DOHH2 (cell line): ENCODE data around the gene NHERF2.

ENCODE experiments used
- H3F3A ChIP-seq: fragments of 200-600 bp; sonication (generic), shearing (Covaris generic); 2 replicates; pipeline ENCODE4 v1.6.0; 2016; ENCODE audit warnings: antibody characterized with exemption, mild to moderate bottlenecking; ENCODE audit not compliant: control insufficient read depth, insufficient read depth
- H3K27ac ChIP-seq: fragments of 200-600 bp; sonication (generic); 2 replicates; pipeline ENCODE4 v1.5.1; 2014; ENCODE audit warnings: low read depth, mild to moderate bottlenecking, low read length, moderate library complexity
- H3K27me3 ChIP-seq: fragments of 200-600 bp; sonication (generic); 2 replicates; pipeline ENCODE4 v1.6.1; 2014; ENCODE audit warnings: mild to moderate bottlenecking, low read length, mixed read lengths; ENCODE audit not compliant: control insufficient read depth
- H3K36me3 ChIP-seq: fragments of 200-600 bp; sonication (generic); 2 replicates; pipeline ENCODE4 v1.6.1; 2014; ENCODE audit warnings: mild to moderate bottlenecking, low read length, moderate library complexity, mixed read lengths; ENCODE audit not compliant: control insufficient read depth
- H3K4me1 ChIP-seq: fragments of 200-600 bp; sonication (generic); 2 replicates; pipeline ENCODE4 v1.6.1; 2014; ENCODE audit warnings: mild to moderate bottlenecking, low read length, mixed read lengths; ENCODE audit not compliant: control insufficient read depth
- H3K4me2 ChIP-seq: fragments of 200-600 bp; sonication (generic); 2 replicates; pipeline ENCODE4 v1.6.0; 2014; ENCODE audit warnings: mild to moderate bottlenecking, low read length, moderate library complexity
- H3K4me3 ChIP-seq: fragments of 200-600 bp; sonication (generic); 2 replicates; pipeline ENCODE4 v1.5.1; 2014; ENCODE audit warnings: mild to moderate bottlenecking, low read length, mixed read lengths
- H3K79me2 ChIP-seq: fragments of 200-600 bp; sonication (generic); 2 replicates; pipeline ENCODE4 v1.6.1; 2014; ENCODE audit warnings: mild to moderate bottlenecking, low read length, mixed read lengths; ENCODE audit not compliant: control insufficient read depth
- H3K9me2 ChIP-seq: fragments of 200-600 bp; sonication (generic); replicated peaks from 2 replicates; pipeline ENCODE4 v1.6.1; 2014; ENCODE audit warnings: mild to moderate bottlenecking, low read length, mixed read lengths; ENCODE audit not compliant: control insufficient read depth
- H3K9me3 ChIP-seq: fragments of 200-600 bp; sonication (generic); 2 replicates; pipeline ENCODE4 v1.6.1; 2014; ENCODE audit warnings: antibody characterized with exemption, low read length, mixed read lengths; ENCODE audit not compliant: control insufficient read depth, insufficient read depth
- H4K20me1 ChIP-seq: fragments of 200-600 bp; sonication (generic); 2 replicates; pipeline ENCODE4 v1.6.0; 2014; ENCODE audit warnings: low read depth, mild to moderate bottlenecking, antibody characterized with exemption, low read length, moderate library complexity; ENCODE audit not compliant: control insufficient read depth, insufficient read depth
- EZH2phosphoT487 ChIP-seq: fragments of 200-600 bp; sonication (generic); IDR thresholded peaks from 2 replicates; pipeline ENCODE4 v1.6.1; 2017; ENCODE audit warnings: borderline replicate concordance, mild to moderate bottlenecking, antibody characterized with exemption, low read length, moderate library complexity, mixed read lengths
- TF ChIP-seq, protein P1 (sequence below): fragments of 200-600 bp; sonication (generic); IDR thresholded peaks from one replicate; pipeline ENCODE4 v1.5.1; 2014; ENCODE audit warnings: antibody characterized with exemption, mild to moderate bottlenecking, low read depth, low read length; ENCODE audit not compliant: poor library complexity, severe bottlenecking

Gene NHERF2

DNA sequence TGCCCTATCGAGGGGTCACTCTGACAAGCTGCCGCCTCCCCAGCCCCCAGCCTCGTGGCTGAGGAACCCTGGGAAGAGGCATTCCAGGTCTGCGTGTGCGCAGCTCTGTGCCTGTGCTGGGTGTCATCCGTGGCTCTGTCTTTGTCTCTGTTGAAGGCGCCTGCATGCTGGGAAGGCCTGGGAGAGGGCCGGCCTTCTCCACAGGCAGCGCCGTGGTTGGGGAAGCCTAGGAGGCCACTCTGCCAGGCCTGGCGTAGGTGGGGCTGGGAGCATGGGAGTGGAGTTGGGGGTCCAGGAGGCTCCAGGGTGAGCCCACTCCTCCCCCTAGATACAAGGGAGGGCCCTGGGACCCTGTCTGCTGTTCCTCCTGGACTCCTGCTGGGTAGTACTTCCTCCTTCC lies 3.3 kb downstream of the NHERF2 start:
- Histone ChIP-seq H3K4me2 (no peak overlapping the region), H3K4me3 (no peak overlapping the region), H4K20me1 (no peaks in the 10 kb centered on the region; the same call in 1 of the 2 replicates), H3K79me2 (no peaks in the 10 kb centered on the region), H3K27me3 (peaks cover 62% of the 10 kb centered on the region), H3K9me2 (no peaks in the 10 kb centered on the region), H3F3A (no peaks in the 10 kb centered on the region), H3K27ac (no peak overlapping the region), H3K9me3 (no peaks in the 10 kb centered on the region), H3K4me1 (peaks cover 7% of the 10 kb centered on the region; the same call in 1 of the 2 replicates), H3K36me3 (no peaks in the 10 kb centered on the region)
- no peak for TF ChIP-seq EZH2phosphoT487
- TF ChIP-seq, protein P1, sequence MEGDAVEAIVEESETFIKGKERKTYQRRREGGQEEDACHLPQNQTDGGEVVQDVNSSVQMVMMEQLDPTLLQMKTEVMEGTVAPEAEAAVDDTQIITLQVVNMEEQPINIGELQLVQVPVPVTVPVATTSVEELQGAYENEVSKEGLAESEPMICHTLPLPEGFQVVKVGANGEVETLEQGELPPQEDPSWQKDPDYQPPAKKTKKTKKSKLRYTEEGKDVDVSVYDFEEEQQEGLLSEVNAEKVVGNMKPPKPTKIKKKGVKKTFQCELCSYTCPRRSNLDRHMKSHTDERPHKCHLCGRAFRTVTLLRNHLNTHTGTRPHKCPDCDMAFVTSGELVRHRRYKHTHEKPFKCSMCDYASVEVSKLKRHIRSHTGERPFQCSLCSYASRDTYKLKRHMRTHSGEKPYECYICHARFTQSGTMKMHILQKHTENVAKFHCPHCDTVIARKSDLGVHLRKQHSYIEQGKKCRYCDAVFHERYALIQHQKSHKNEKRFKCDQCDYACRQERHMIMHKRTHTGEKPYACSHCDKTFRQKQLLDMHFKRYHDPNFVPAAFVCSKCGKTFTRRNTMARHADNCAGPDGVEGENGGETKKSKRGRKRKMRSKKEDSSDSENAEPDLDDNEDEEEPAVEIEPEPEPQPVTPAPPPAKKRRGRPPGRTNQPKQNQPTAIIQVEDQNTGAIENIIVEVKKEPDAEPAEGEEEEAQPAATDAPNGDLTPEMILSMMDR = no peak

GRCh38 chr16:2031081-2031577 lies 4.4 kb downstream of the NHERF2 start:
- H3K27me3 ChIP-seq = peaks cover 52% of the 10 kb centered on the region
- no peak overlapping the region for H3K4me2 ChIP-seq
- no peaks in the 10 kb centered on the region for H3K79me2 ChIP-seq
- no peaks in the 10 kb centered on the region for H3K36me3 ChIP-seq
- H3K4me3 ChIP-seq = no peak overlapping the region
- H3K27ac ChIP-seq = no peak overlapping the region
- H3K9me3 ChIP-seq = no peaks in the 10 kb centered on the region
- no peak for TF ChIP-seq EZH2phosphoT487
- TF ChIP-seq, protein P1 = no peak
- H3F3A ChIP-seq = no peaks in the 10 kb centered on the region
- H4K20me1 ChIP-seq = no peaks in the 10 kb centered on the region; the same call in 1 of the 2 replicates
- peaks cover 7% of the 10 kb centered on the region; the same call in 1 of the 2 replicates for H3K4me1 ChIP-seq
- no peaks in the 10 kb centered on the region for H3K9me2 ChIP-seq

DNA sequence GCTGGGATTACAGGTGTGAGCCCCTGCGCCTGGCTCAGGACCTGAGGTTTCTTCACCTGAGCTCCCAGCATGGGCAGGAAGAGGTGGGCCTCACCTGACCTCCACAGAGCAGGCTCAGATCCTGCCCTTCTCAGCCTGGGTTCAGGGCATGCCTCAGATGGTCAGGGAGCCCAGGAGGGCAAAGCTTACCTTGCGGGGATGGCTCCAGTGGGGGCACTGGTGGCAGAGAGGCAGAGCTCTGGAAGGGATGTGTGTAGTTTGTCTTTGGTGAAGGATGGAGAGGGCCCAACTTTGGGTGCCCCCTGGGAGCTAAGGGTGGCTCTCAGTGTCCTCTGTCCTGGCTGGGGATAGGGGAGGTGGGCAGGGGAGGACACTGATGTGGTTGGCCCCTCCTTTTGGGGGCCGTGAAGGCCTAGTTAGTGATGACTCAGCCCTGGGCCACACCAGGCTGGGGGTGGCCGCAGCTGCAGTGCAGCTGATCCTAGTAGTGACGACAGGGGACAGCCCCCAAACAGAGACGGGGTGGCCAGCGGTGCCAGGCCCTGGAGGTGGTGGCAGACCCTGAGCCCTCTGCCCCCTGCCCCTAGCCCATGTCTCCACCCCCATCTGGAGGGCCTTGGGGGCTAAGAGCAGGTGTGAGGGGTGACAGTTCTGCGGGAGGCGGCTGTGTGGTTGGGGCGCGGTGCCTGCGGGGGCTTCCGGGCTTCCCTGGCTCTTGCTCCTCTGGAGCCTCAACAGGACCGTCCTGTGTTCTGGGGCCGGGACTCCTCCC lies 5.8 kb downstream of the NHERF2 start:
- Histone ChIP-seq H3K79me2 (no peaks in the 10 kb centered on the region), H3K4me2 (no peak overlapping the region), H3K27ac (no peak overlapping the region), H3K9me3 (no peaks in the 10 kb centered on the region), H3K4me1 (peaks cover 2% of the 10 kb centered on the region; the same call in 1 of the 2 replicates), H3K36me3 (no peaks in the 10 kb centered on the region), H4K20me1 (no peaks in the 10 kb centered on the region; the same call in 1 of the 2 replicates), H3F3A (no peaks in the 10 kb centered on the region), H3K4me3 (no peak overlapping the region), H3K9me2 (no peaks in the 10 kb centered on the region), H3K27me3 (peaks cover 42% of the 10 kb centered on the region)
- TF ChIP-seq, protein P1 = no peak
- no peak for TF ChIP-seq EZH2phosphoT487
